HL-60 (cell line): ENCODE results near the gene TPD52L1.

ENCODE experiments used
- GABPA ChIP-seq: IDR thresholded peaks from 2 replicates; pipeline ENCODE4 v1.6.1; 2012; ENCODE audit warnings: low read depth
- POLR2AphosphoS5 ChIP-seq: IDR thresholded peaks from 2 replicates; pipeline ENCODE4 v1.6.1; 2012; ENCODE audit warnings: low read depth
- SPI1 ChIP-seq: IDR thresholded peaks from 2 replicates; pipeline ENCODE4 v1.6.1; 2012; ENCODE audit warnings: low read depth, mild to moderate bottlenecking, borderline replicate concordance
- TF ChIP-seq, protein P1 (sequence below): IDR thresholded peaks from one replicate; pipeline ENCODE4 v1.5.1; 2011; ENCODE audit warnings: low read length, control low read depth, inconsistent platforms; ENCODE audit not compliant: insufficient read depth
- TF ChIP-seq, protein P2 (sequence below): IDR thresholded peaks from 2 replicates; pipeline ENCODE4 v1.6.1; 2012; ENCODE audit warnings: low read depth; ENCODE audit not compliant: insufficient replicate concordance

DNA sequence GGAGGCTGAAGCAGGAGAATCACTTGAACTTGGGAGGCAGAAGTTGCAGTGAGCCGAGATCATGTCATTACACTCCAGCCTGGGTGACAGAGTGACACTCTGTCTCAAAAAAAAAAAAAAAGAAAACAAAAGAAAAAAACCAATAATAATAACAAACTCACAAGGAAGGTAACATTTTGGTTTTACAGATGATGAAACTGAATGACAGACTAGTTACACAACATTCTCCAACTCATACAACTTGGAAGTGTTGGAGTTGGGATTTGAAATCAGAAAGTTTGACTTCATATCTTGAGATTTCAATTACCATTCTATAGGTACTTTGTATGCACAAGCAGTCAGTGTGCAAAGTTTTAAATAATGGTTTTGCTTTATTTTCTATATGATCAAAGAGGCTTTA is 10.2 kb downstream of the TPD52L1 start:
- TF ChIP-seq, protein P1, sequence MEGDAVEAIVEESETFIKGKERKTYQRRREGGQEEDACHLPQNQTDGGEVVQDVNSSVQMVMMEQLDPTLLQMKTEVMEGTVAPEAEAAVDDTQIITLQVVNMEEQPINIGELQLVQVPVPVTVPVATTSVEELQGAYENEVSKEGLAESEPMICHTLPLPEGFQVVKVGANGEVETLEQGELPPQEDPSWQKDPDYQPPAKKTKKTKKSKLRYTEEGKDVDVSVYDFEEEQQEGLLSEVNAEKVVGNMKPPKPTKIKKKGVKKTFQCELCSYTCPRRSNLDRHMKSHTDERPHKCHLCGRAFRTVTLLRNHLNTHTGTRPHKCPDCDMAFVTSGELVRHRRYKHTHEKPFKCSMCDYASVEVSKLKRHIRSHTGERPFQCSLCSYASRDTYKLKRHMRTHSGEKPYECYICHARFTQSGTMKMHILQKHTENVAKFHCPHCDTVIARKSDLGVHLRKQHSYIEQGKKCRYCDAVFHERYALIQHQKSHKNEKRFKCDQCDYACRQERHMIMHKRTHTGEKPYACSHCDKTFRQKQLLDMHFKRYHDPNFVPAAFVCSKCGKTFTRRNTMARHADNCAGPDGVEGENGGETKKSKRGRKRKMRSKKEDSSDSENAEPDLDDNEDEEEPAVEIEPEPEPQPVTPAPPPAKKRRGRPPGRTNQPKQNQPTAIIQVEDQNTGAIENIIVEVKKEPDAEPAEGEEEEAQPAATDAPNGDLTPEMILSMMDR: no peak
- TF ChIP-seq GABPA: no peak
- no peak for TF ChIP-seq SPI1
- TF ChIP-seq POLR2AphosphoS5: no peak
- TF ChIP-seq, protein P2, sequence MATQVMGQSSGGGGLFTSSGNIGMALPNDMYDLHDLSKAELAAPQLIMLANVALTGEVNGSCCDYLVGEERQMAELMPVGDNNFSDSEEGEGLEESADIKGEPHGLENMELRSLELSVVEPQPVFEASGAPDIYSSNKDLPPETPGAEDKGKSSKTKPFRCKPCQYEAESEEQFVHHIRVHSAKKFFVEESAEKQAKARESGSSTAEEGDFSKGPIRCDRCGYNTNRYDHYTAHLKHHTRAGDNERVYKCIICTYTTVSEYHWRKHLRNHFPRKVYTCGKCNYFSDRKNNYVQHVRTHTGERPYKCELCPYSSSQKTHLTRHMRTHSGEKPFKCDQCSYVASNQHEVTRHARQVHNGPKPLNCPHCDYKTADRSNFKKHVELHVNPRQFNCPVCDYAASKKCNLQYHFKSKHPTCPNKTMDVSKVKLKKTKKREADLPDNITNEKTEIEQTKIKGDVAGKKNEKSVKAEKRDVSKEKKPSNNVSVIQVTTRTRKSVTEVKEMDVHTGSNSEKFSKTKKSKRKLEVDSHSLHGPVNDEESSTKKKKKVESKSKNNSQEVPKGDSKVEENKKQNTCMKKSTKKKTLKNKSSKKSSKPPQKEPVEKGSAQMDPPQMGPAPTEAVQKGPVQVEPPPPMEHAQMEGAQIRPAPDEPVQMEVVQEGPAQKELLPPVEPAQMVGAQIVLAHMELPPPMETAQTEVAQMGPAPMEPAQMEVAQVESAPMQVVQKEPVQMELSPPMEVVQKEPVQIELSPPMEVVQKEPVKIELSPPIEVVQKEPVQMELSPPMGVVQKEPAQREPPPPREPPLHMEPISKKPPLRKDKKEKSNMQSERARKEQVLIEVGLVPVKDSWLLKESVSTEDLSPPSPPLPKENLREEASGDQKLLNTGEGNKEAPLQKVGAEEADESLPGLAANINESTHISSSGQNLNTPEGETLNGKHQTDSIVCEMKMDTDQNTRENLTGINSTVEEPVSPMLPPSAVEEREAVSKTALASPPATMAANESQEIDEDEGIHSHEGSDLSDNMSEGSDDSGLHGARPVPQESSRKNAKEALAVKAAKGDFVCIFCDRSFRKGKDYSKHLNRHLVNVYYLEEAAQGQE: no peak
